Kidney (tissue), 14 donors: ENCODE data around the gene NEURL2. TPM values are rescaled to one million over a fixed set of nuclear protein-coding genes. Genes with fewer than 3 reads are reported as not detected.

ENCODE experiments used
- DNase-seq, 5 donors: peaks; one replicate each; pipeline ENCODE4 v3.0.0-alpha.2; 2013 to 2020
- FAIRE-seq: peaks from 2 replicates; lab custom pipeline; 2012; peaks lifted over from hg19 to GRCh38; lab: Jason Lieb, UNC
- H3K27ac ChIP-seq, 2 donors: one replicate each; pipeline ENCODE4 v1.7.0; 2013; ENCODE audit warnings: low read depth in 2 of 2, low read length in 2 of 2, inconsistent platforms in 1 of 2
- H3K27me3 ChIP-seq: one replicate; pipeline ENCODE4 v1.7.1; 2013; ENCODE audit warnings: low read length, inconsistent platforms; ENCODE audit not compliant: control insufficient read depth, insufficient read depth
- H3K36me3 ChIP-seq, 3 donors: one replicate each; pipeline versions ENCODE4 v1.7.0 to v1.7.1; 2013; ENCODE audit warnings: low read length in 3 of 3, control low read depth in 1 of 3, inconsistent platforms in 1 of 3; ENCODE audit not compliant: insufficient read depth in 3 of 3, control insufficient read depth in 2 of 3
- H3K4me1 ChIP-seq, 3 donors: one replicate each; pipeline versions ENCODE4 v1.7.0 to v1.7.1; 2013; ENCODE audit warnings: low read length in 3 of 3, inconsistent platforms in 1 of 3, low read depth in 1 of 3; ENCODE audit not compliant: control insufficient read depth in 2 of 3, insufficient read depth in 2 of 3
- H3K4me3 ChIP-seq, 3 donors: one replicate each; pipeline versions ENCODE4 v1.7.0 to v1.8.1; 2013; ENCODE audit warnings: low read length in 3 of 3, control low read depth in 1 of 3, inconsistent platforms in 1 of 3
- H3K9ac ChIP-seq, 3 donors: one replicate each; pipeline versions ENCODE4 v1.7.0 to v1.7.1; 2013; ENCODE audit warnings: low read length in 3 of 3, control low read depth in 1 of 3, inconsistent platforms in 1 of 3
- H3K9me3 ChIP-seq, 3 donors: one replicate each; pipeline versions ENCODE4 v1.7.0 to v1.7.1; 2013; ENCODE audit warnings: low read length in 3 of 3, control low read depth in 1 of 3, inconsistent platforms in 1 of 3; ENCODE audit not compliant: control insufficient read depth in 2 of 3, insufficient read depth in 1 of 3
- CTCF ChIP-seq: IDR thresholded peaks from 3 replicates; pipeline ENCODE4 v1.5.1; 2012; ENCODE audit warnings: mild to moderate bottlenecking, moderate library complexity, borderline replicate concordance; ENCODE audit not compliant: insufficient read depth; ENCODE audit errors: extremely low read depth
- intact Hi-C: fragments of 100-400 bp; cut with DNase I; formaldehyde crosslinking; loops from one replicate; pipeline ENCODE4 v1.11.1; 2022
- polyA plus RNA-seq: library from polyadenylated mRNA; stranded (reverse); fragments of 350-450 nt; fragmentation: Illumina TruSeq; extraction: RNeasy Lipid Tissue Mini Kit (QIAGEN cat#74804); gene quantifications from one replicate; pipeline ENCODE4 v1.2.3, GENCODE V29; 2014; ENCODE audit warnings: low read depth, low replicate concordance; ENCODE audit not compliant: insufficient read depth
- total RNA-seq: library from RNA; stranded (reverse); fragmentation: NEBNext Ultra II Directional; extraction: Animal tissue kit (Norgen Biotek cat#: 25700); gene quantifications from one replicate; pipeline ENCODE4 v1.2.1, GENCODE V29; 2021
- donor health status: control.
- donor health status: control.
- donor health status: control.
- donor health status: control.
- donor health status: control.
- donor health status: DM: yes; HTN: yes; CAD: no.
- donor health status: Normal renal cell carcinoma (clear cell type).

NEURL2 gene
- total and polyA plus RNA-seq, 2 donors from 2014 or later = 27.5 to 37.3 TPM

DNA sequence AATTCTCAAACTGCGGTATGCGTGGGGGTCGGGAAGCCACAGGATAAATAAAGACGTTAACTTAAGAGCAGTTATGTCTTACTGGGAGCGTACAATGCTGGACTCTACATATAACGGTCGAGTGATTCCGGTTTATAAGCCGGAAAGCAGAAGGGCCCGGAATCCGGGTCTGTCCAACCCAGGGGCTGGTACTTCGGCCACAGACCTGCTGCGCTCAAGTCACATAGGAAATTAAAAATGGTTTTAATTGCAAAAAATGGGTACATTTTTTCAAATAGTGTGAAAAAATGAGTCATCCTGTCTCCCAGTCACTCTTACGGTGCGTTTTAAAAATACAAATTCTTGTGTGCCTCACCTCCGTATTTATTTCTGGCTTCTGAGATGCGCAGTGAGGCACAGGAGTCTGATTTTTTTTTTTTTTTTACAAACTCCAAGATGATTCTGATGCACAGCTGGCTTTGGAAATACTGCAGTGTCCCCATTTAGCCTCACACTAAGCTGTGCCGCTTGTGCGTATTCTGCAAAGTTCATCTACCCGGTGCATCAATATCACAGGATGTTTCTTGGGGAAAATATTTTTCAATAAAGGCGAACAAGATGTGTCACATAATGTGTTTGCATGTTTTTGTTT, 44.5 kb upstream of the NEURL2 start:
- TF ChIP-seq CTCF = no peak
- intact Hi-C loops = no loop called here
- Histone ChIP-seq H3K9me3 (no peaks in the 10 kb centered on the region), H3K27me3 (no peaks in the 10 kb centered on the region), H3K27ac (peak overlapping the region; percentile 85 to 87), H3K9ac (peak overlapping the region; percentile 80 to 95 (median 84)), H3K36me3 (peaks cover 10 to 32% (median 23%) of the 10 kb centered on the region in 3 donors), H3K4me1 (peaks cover 0 to 8% (median 5%) of the 10 kb centered on the region in 3 donors), H3K4me3 (peak overlapping the region; percentile 87 to 95 (median 89))
- DNase-seq (no peak), FAIRE-seq (no peak)

- Histone ChIP-seq H3K4me1 (peaks cover 0 to 8% (median 5%) of the 10 kb centered on the region in 3 donors), H3K4me3 (peak within 1 kb of the TSS; percentile 89 to 95 (median 94)), H3K36me3 (peaks cover 9 to 24% (median 20%) of the 10 kb centered on the region in 3 donors), H3K9ac (peak within 1 kb of the TSS; percentile 86 to 98 (median 90)), H3K9me3 (no peaks in the 10 kb centered on the region), H3K27me3 (no peaks in the 10 kb centered on the region), H3K27ac (peak within 1 kb of the TSS; percentile 99 to 100)
- intact Hi-C loops = no loop called here
- FAIRE-seq = no peak
- peak; percentile 99 for DNase-seq
- TF ChIP-seq CTCF = peak; percentile 1
Measured at GRCh38 chr20:45934586-45935415, 43.8 kb upstream of the NEURL2 start, which contains the start of gene PCIF1. Gene PCIF1 (plus strand): TSS chr20:45934683. CDS start chr20:45939000, 4,317 bp downstream.

DNA sequence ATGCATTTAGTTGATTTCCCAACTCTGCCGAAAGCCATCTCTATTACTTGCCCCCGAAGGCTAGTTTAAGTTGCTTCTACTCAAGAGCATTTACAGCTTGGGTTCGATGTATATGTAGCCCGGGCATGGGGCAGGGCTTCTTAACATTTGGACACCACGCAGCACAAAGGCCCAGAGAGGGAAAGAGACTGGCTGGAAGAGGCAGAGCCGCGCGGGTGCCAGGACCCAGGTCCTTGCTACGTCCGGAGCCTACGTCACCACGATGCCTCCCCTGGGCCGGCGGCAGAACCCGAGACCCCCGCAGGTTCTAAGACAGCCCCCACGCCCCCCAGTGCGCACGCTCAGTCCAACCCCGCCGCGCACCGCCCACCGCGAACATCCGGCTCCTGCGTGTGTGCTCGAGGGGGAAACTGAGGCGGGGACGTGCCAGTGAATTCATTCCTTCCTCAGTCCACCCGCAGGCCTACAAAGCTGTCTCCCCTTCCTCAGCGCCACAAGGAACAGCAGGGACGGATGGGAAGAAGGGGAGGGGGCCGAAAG, 43.1 kb upstream of the NEURL2 start:
- DNase-seq = peak in 4 of 5 donors; percentile 76 to 93 (median 83)
- H3K27ac ChIP-seq = peak overlapping the region; percentile 99 to 100
- TF ChIP-seq CTCF = no peak
- H3K4me3 ChIP-seq = peak overlapping the region; percentile 75 to 95 (median 94)
- H3K9ac ChIP-seq = peak overlapping the region; percentile 86 to 98 (median 90)
- intact Hi-C loops = no loop called here
- no peaks in the 10 kb centered on the region for H3K9me3 ChIP-seq
- FAIRE-seq = no peak
- H3K4me1 ChIP-seq = peaks cover 0 to 8% (median 5%) of the 10 kb centered on the region in 3 donors
- H3K27me3 ChIP-seq = no peaks in the 10 kb centered on the region
- peaks cover 7 to 17% (median 13%) of the 10 kb centered on the region in 3 donors for H3K36me3 ChIP-seq
